HG02973 (cell line): Measurements from ENCODE around the gene SEC16A.
A peak's percentile ranks its signal among the peaks of the same experiment; 100 is the strongest.

Experiments used
- ATAC-seq: cut with Tn5 transposase; IDR thresholded peaks from one replicate; pipeline ENCODE4 v1.9.1; 2021; ENCODE audit warnings: moderate library complexity; ENCODE audit not compliant: unreplicated experiment

SEC16A gene

GRCh38 chr9:136442265-136442664, 40.6 kb downstream of the SEC16A start:
- ATAC-seq, result no peak

GRCh38 chr9:136441681-136442245, 41.1 kb downstream of the SEC16A start:
- ATAC-seq, result no peak

- ATAC-seq, result no peak
Measured at GRCh38 chr9:136441191-136441680, 41.6 kb downstream of the SEC16A start.

GRCh38 chr9:136439481-136440408, 43.1 kb downstream of the SEC16A start, which contains the start of gene INPP5E:
TSS of gene INPP5E (minus strand) at chr9:136439845. CDS start at chr9:136439419, 426 bp downstream.
- peak; percentile 55 for ATAC-seq

GRCh38 chr9:136438548-136439480, 44.0 kb downstream of the SEC16A start:
- ATAC-seq, result peak; percentile 38

- no peak for ATAC-seq
Measured at GRCh38 chr9:136437839-136438547, 44.8 kb downstream of the SEC16A start.

GRCh38 chr9:136437430-136437829, 45.4 kb downstream of the SEC16A start:
- ATAC-seq, result no peak

- ATAC-seq, result no peak
Measured at GRCh38 chr9:136436055-136436634, 46.7 kb downstream of the SEC16A start.

- no peak for ATAC-seq
Measured at GRCh38 chr9:136434580-136435169, 48.2 kb downstream of the SEC16A start.

- no peak for ATAC-seq
Measured at GRCh38 chr9:136433849-136434579, 48.8 kb downstream of the SEC16A start.

GRCh38 chr9:136433043-136433715, 49.7 kb downstream of the SEC16A start:
- no peak for ATAC-seq

- ATAC-seq, result no peak
Measured at GRCh38 chr9:136432591-136432990, 50.2 kb downstream of the SEC16A start.

GRCh38 chr9:136431782-136432350, 51.0 kb downstream of the SEC16A start:
- ATAC-seq, result no peak

GRCh38 chr9:136430588-136431234, 52.1 kb downstream of the SEC16A start:
- ATAC-seq, result no peak

GRCh38 chr9:136429683-136430491, 53.0 kb downstream of the SEC16A start:
- ATAC-seq, result no peak

- no peak for ATAC-seq
Measured at GRCh38 chr9:136429075-136429628, 53.7 kb downstream of the SEC16A start.
